SK-N-SH treated with all-trans-retinoic acid at 6 μM for 48 hours (cell line): ENCODE results near the gene SFXN1.

ENCODE experiments used
- ARNTL ChIP-seq: fragments of 450-650 bp; formaldehyde crosslinking; IDR thresholded peaks from 2 replicates; pipeline ENCODE4 v1.5.0; 2020; ENCODE audit warnings: low read depth, mild to moderate bottlenecking, moderate library complexity, borderline replicate concordance
- BACH2 ChIP-seq: fragments of 250-450 bp; sonication (Bioruptor Pico); IDR thresholded peaks from 2 replicates; pipeline ENCODE4 v1.9.0; 2021; ENCODE audit warnings: mild to moderate bottlenecking, borderline replicate concordance
- GLIS3 ChIP-seq: fragments of 250-450 bp; sonication (Bioruptor Pico); IDR thresholded peaks from 2 replicates; pipeline ENCODE4 v1.5.0; 2020; ENCODE audit warnings: mild to moderate bottlenecking, moderate library complexity
- RARB ChIP-seq: fragments of 250-450 bp; sonication (Bioruptor Pico); IDR thresholded peaks from 2 replicates; pipeline ENCODE4 v1.8.0; 2021; ENCODE audit warnings: mild to moderate bottlenecking, moderate library complexity
- ZFP3 ChIP-seq: fragments of 250-450 bp; sonication (Bioruptor Pico); IDR thresholded peaks from 2 replicates; pipeline ENCODE4 v1.5.0; 2020; ENCODE audit warnings: mild to moderate bottlenecking, moderate library complexity
- ZFP30 ChIP-seq: fragments of 450-650 bp; formaldehyde crosslinking; IDR thresholded peaks from 2 replicates; pipeline ENCODE4 v1.5.0; 2022; ENCODE audit warnings: mild to moderate bottlenecking, moderate library complexity
- ZNF70 ChIP-seq: fragments of 450-650 bp; formaldehyde crosslinking; IDR thresholded peaks from 2 replicates; pipeline ENCODE4 v1.5.0; 2020; ENCODE audit warnings: mild to moderate bottlenecking, moderate library complexity
- ZNF8 ChIP-seq: fragments of 450-650 bp; formaldehyde crosslinking; IDR thresholded peaks from 2 replicates; pipeline ENCODE4 v1.5.0; 2020; ENCODE audit warnings: mild to moderate bottlenecking, moderate library complexity
- TF ChIP-seq, protein P1 (sequence below): fragments of 250-450 bp; sonication (Bioruptor Pico); IDR thresholded peaks from 2 replicates; pipeline ENCODE4 v1.5.1; 2020; ENCODE audit warnings: low read depth, mild to moderate bottlenecking, moderate library complexity
- TF ChIP-seq, protein P2 (sequence below): fragments of 250-450 bp; sonication (Bioruptor Pico); IDR thresholded peaks from 2 replicates; pipeline ENCODE4 v1.8.0; 2020; ENCODE audit warnings: mild to moderate bottlenecking, moderate library complexity, borderline replicate concordance

DNA sequence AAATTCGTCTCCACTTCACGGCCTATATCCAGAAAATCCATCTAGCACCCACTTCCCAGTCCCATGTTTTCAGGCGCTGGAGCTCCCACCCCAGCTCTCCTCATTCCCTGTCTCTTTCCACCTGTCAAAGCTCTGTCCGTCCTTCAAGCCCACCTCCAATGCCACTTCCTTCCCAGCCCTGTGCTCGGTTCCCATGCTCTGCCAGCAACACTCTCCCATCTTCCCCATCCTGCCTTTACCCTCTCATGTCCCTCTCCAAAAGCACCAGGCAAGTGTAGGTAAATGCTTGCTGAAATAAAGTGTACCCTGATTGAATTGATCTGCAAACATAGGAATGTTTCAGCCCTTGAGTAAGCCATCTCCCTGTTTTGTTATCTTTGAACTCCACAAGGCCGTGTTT, 43.6 kb upstream of the SFXN1 start:
- TF ChIP-seq ZNF8 (CRISPR knock-in tag): no peak
- no peak for TF ChIP-seq ZFP3
- no peak for TF ChIP-seq ARNTL
- no peak for TF ChIP-seq ZNF70 (CRISPR knock-in tag)
- TF ChIP-seq GLIS3 (CRISPR knock-in tag): no peak
- no peak for TF ChIP-seq RARB
- TF ChIP-seq ZFP30 (CRISPR knock-in tag): no peak
- no peak for TF ChIP-seq BACH2 (CRISPR knock-in tag)
- TF ChIP-seq, protein P1, sequence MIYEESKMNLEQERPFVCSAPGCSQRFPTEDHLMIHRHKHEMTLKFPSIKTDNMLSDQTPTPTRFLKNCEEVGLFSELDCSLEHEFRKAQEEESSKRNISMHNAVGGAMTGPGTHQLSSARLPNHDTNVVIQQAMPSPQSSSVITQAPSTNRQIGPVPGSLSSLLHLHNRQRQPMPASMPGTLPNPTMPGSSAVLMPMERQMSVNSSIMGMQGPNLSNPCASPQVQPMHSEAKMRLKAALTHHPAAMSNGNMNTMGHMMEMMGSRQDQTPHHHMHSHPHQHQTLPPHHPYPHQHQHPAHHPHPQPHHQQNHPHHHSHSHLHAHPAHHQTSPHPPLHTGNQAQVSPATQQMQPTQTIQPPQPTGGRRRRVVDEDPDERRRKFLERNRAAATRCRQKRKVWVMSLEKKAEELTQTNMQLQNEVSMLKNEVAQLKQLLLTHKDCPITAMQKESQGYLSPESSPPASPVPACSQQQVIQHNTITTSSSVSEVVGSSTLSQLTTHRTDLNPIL (CRISPR knock-in tag): no peak
- TF ChIP-seq, protein P2, sequence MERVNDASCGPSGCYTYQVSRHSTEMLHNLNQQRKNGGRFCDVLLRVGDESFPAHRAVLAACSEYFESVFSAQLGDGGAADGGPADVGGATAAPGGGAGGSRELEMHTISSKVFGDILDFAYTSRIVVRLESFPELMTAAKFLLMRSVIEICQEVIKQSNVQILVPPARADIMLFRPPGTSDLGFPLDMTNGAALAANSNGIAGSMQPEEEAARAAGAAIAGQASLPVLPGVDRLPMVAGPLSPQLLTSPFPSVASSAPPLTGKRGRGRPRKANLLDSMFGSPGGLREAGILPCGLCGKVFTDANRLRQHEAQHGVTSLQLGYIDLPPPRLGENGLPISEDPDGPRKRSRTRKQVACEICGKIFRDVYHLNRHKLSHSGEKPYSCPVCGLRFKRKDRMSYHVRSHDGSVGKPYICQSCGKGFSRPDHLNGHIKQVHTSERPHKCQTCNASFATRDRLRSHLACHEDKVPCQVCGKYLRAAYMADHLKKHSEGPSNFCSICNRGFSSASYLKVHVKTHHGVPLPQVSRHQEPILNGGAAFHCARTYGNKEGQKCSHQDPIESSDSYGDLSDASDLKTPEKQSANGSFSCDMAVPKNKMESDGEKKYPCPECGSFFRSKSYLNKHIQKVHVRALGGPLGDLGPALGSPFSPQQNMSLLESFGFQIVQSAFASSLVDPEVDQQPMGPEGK (CRISPR knock-in tag): no peak
